Cardiac muscle cell (in vitro differentiated cells and primary cell): ENCODE data around the gene LRRC8E. TPM values are rescaled to one million over a fixed set of nuclear protein-coding genes. Genes with fewer than 3 reads are reported as not detected.
"Not testable (repeated sequence)": the region's sequence is repeated elsewhere in the genome, so short reads cannot be mapped to it uniquely, and the experiment has no call there.

Experiments used
- DNase-seq, 2 donors: peaks; one replicate each; pipeline versions ENCODE4 v3.0.0 to v3.0.0-alpha.2; 2010 to 2017; ENCODE audit warnings: low read depth in 1 of 2, low spot score in 1 of 2
- H3K27ac ChIP-seq: fragments of 200-600 bp; sonication (generic); 2 replicates; pipeline ENCODE4 v1.5.1; 2016
- H3K27me3 ChIP-seq: fragments of 200-600 bp; sonication (generic); 2 replicates; pipeline ENCODE4 v1.6.0; 2016; ENCODE audit warnings: control low read depth
- H3K36me3 ChIP-seq: fragments of 200-600 bp; sonication (generic); 2 replicates; pipeline ENCODE4 v1.5.1; 2016; ENCODE audit warnings: control low read depth
- H3K4me1 ChIP-seq: fragments of 200-600 bp; sonication (generic); 2 replicates; pipeline ENCODE4 v1.8.1; 2017; ENCODE audit warnings: low read depth, mild to moderate bottlenecking, mixed run types
- H3K4me3 ChIP-seq: fragments of 200-600 bp; sonication (generic); 2 replicates; pipeline ENCODE4 v1.5.1; 2016; ENCODE audit warnings: mild to moderate bottlenecking
- H3K9me3 ChIP-seq: fragments of 200-600 bp; sonication (generic); 2 replicates; pipeline ENCODE4 v1.5.1; 2017; ENCODE audit warnings: low read depth, mild to moderate bottlenecking, control low read depth
- CTCF ChIP-seq: IDR thresholded peaks from 2 replicates; pipeline ENCODE4 v1.5.1; 2012; ENCODE audit warnings: low read depth, mild to moderate bottlenecking, low read length
- polyA plus RNA-seq: library from polyadenylated mRNA; unstranded; fragments of >200 nt; fragmentation: Nextera tagmentation; extraction: Ambion mirVana; gene quantifications from 2 replicates; pipeline ENCODE4 v1.2.1, GENCODE V29; 2016
- total RNA-seq: library from RNA; depleted of rRNA; stranded (reverse); fragments of >200 nt; gene quantifications from 2 replicates; pipeline ENCODE4 v1.2.3, GENCODE V29; 2016

LRRC8E gene
- total and polyA plus RNA-seq, 2 experiments from 2014 or later, result 2.4 TPM; not detected in 1

- Histone ChIP-seq H3K36me3 (no peaks in the 10 kb centered on the region), H3K4me1 (peaks cover 15% of the 10 kb centered on the region), H3K9me3 (no peaks in the 10 kb centered on the region), H3K27me3 (peaks cover 17% of the 10 kb centered on the region), H3K4me3 (no peak overlapping the region), H3K27ac (no peak overlapping the region)
- DNase-seq, result no peak
- no peak for TF ChIP-seq CTCF
These were observed 32.2 kb upstream of the LRRC8E start for GRCh38 chr19:7856109-7856591.

GRCh38 chr19:7856679-7857663, 31.3 kb upstream of the LRRC8E start:
- Histone ChIP-seq H3K27ac (no peak overlapping the region), H3K4me1 (peaks cover 19% of the 10 kb centered on the region), H3K36me3 (no peaks in the 10 kb centered on the region), H3K4me3 (no peak overlapping the region), H3K27me3 (peaks cover 25% of the 10 kb centered on the region), H3K9me3 (no peaks in the 10 kb centered on the region)
- TF ChIP-seq CTCF, result no peak
- no peak for DNase-seq

GRCh38 chr19:7857727-7858108, 30.6 kb upstream of the LRRC8E start:
- no peak overlapping the region for H3K4me3 ChIP-seq
- no peak for TF ChIP-seq CTCF
- DNase-seq, result no peak

GRCh38 chr19:7858109-7858770, 30.1 kb upstream of the LRRC8E start:
- Histone ChIP-seq H3K36me3 (no peaks in the 10 kb centered on the region), H3K27me3 (peaks cover 34% of the 10 kb centered on the region), H3K27ac (no peak overlapping the region), H3K4me3 (no peak overlapping the region), H3K9me3 (no peaks in the 10 kb centered on the region), H3K4me1 (peaks cover 21% of the 10 kb centered on the region)
- peak in 1 of 2 donors; percentile 63 for DNase-seq
- no peak for TF ChIP-seq CTCF

More at GRCh38 chr19:7857727-7858108, 30.6 kb upstream of the LRRC8E start:
- H3K27me3 ChIP-seq, result peaks cover 29% of the 10 kb centered on the region
- H3K36me3 ChIP-seq, result no peaks in the 10 kb centered on the region
- no peak overlapping the region for H3K27ac ChIP-seq
- H3K9me3 ChIP-seq, result no peaks in the 10 kb centered on the region
- peaks cover 21% of the 10 kb centered on the region for H3K4me1 ChIP-seq

GRCh38 chr19:7859087-7859486, 29.2 kb upstream of the LRRC8E start:
- DNase-seq, H3K36me3 ChIP-seq, H3K27ac ChIP-seq, H3K9me3 ChIP-seq, H3K4me3 ChIP-seq: not testable (repeated sequence)
- Histone ChIP-seq H3K27me3 (peaks cover 43% of the 10 kb centered on the region), H3K4me1 (peaks cover 18% of the 10 kb centered on the region)
